Stimulated activated naive CD8-positive, alpha-beta T cell treated with anti-CD3 and anti-CD28 coated beads, Interleukin-15, amount 100 ng/mL, for 72 hours (primary cell): ENCODE results near the gene RDH5.
A peak's percentile ranks its signal among the peaks of the same experiment; 100 is the strongest.

ENCODE experiments used
- ATAC-seq: fragments of 150-1000 bp; cut with Tn5 transposase; 2 replicates; pipeline ENCODE4 v1.10.0; 2021; ENCODE audit warnings: mild to moderate bottlenecking, moderate library complexity
- DNase-seq, 2 donors: peaks; one replicate each; pipeline ENCODE4 v3.0.0; 2021 to 2022
- H3K27ac Mint-ChIP-seq, 2 donors: one replicate each; pipeline ENCODE4 v1.8.0; 2022; ENCODE audit warnings: mild to moderate bottlenecking in 2 of 2, mixed read lengths in 2 of 2, moderate library complexity in 2 of 2
- H3K27me3 Mint-ChIP-seq: one replicate; pipeline ENCODE4 v1.8.0; 2022; ENCODE audit warnings: mixed read lengths
- H3K4me1 Mint-ChIP-seq: one replicate; pipeline ENCODE4 v1.8.0; 2022; ENCODE audit warnings: mild to moderate bottlenecking, mixed read lengths
- H3K4me3 Mint-ChIP-seq, 2 donors: one replicate each; pipeline ENCODE4 v1.8.0; 2022; ENCODE audit warnings: mild to moderate bottlenecking in 2 of 2, mixed read lengths in 2 of 2, moderate library complexity in 1 of 2
- H3K9me3 Mint-ChIP-seq, 2 donors: one replicate each; pipeline ENCODE4 v1.8.0; 2022; ENCODE audit warnings: mixed read lengths in 2 of 2

RDH5 gene

DNA sequence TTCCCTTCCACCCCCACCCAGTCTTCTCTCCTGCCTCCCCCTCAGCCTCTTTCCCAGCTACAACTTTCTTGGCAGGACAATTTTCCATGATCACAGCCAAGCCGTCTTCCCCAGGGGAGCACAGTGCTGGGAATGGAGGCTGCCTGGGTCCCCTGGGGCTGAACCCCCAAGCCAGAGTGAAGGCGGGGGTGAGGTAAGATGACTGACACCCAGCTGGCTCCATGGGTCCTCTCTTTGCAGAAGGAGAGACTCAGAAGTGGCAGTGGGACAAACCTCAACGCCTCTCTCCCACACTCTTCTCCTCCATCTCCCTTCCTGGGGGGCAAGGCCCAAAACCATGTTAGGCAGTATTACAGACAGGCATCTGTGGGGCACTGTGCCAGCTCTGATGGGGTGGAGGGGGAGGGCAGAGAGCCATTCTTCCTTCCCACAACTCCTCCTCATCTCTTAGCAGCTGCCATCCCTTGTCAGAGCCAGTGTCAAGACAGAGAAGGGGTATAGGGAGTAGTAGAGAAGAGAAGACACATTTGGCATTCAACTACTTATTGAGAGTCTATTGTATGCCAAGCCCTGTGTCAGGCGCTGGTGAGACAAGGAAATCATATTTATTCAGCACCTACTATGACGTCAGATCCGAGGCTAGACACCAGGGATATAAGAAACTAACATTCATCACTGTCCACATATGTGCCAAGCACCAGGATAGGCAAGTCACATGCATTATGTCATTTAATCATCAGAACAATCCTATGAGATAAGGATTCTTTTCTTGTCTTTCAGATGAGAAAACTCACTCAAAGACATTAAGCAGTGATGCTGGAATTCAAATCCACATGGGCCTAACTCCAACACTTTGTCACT, 16.1 kb upstream of the RDH5 start:
- ATAC-seq = no peak
- Mint-ChIP-seq H3K4me1 (peaks cover 19% of the 10 kb centered on the region), H3K27me3 (peaks cover 25% of the 10 kb centered on the region), H3K27ac (no peak overlapping the region), H3K9me3 (no peaks in the 10 kb centered on the region), H3K4me3 (no peak overlapping the region)
- no peak for DNase-seq

DNA sequence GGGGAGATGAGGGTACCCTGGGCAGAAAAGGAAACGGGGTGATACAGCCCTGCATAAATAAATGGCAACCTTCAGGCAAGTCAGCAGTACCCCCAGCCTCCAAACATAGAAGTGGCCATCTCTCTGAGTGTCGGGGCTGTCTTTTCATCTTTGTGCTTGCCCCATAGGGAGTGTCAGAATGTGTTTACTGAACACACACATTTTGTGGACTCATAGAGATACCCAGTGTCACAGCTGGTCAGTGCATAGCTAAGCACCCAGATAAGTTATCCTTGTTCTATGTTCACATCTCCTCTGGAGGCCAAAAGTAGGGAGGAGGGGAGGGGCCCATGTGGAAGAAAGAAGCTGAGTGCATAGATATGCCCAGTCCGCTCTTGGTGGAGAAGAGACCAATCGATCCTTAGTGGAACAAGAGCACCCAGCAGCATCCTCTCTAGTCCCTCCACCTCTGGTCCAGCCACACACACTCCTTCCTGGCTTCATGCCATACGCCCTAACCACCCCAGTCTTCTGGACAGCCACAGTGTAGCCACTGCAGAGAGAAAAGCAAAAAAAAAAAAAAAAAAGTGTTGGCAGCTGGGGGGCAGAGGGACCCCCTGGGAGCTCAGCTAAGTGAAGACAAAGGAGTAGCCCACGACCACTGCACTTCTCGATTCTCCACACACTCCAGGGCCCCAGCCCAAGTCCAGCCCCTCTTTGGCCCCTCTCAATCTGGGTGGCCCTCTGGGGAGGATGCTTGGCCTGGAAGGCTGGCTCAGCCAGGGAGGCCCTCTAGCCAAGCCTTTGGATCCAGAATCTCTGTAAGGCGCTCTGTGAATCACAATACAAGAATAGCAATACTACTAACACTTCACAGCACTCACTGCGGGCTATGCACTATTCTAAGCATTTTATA, 15.1 kb upstream of the RDH5 start:
- no peak overlapping the region for H3K27ac Mint-ChIP-seq
- no peak overlapping the region for H3K4me3 Mint-ChIP-seq
- ATAC-seq = no peak
- H3K9me3 Mint-ChIP-seq = no peaks in the 10 kb centered on the region
- H3K4me1 Mint-ChIP-seq = peaks cover 19% of the 10 kb centered on the region
- no peak for DNase-seq
- H3K27me3 Mint-ChIP-seq = peaks cover 34% of the 10 kb centered on the region

DNA sequence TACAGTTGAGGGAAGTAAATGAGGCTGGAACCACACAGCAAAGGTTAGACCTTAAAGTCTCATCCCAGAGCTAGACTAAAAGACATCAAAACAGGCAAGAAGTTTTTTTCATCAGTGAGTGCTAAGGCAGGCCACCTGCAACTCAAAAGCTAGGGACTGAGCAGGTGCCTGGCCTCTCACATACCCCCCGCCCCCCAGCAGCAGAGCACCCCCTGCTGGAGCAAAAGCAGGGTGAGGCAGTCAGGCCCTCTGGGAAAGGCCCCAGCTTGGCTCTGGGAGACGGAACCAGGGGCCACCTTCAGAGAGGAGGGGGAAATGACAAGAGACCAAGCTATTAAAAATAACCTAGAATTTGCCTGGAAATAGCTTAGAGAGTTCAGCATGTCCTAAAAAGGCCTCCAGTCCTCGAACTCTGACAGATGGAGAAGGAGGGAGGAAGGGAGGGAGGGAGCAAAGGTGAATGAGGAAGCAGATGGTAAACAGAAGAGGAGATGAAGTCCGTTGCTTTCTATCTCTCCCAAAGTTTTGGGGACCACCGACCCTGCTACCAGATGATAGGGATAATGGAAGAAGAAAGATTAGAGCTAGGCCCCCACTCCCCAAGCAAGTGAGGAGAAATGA, 14.3 kb upstream of the RDH5 start:
- Mint-ChIP-seq H3K4me3 (peak overlapping the region in 1 of 2 donors; percentile 17), H3K27me3 (peaks cover 35% of the 10 kb centered on the region)
- peak; percentile 47 for ATAC-seq

DNA sequence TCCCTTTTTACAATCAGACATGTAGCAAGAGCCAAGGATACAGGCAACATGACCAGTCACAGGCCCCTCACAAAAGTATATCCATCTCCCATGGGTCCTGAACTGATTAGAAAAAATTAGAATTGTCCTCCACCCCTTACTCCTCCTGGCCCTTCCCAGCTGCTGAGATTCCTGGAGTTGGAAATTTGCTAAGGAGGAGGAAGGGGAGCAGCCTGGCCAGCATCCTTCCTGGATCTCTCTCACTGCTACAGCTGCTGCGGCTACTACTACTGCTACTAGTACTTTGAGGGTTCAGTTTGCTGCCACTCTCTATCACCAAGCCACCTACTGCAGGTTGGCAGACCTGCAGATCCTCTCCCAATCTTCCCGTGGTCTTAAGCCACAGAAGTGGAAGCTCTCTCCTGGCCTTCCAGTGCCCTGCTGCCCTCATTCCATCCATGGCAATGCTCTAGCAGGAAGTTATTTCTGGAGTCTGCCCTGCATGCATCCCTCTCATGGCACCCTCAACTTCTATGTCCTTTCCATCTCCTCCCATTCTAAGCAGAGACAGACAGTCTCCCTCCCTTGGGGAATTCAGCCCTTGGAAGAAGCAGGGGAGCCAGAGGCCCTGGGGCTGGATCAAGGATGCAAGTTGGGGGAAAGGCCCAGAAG, 13.5 kb upstream of the RDH5 start:
- Mint-ChIP-seq H3K27me3 (peaks cover 35% of the 10 kb centered on the region), H3K27ac (no peak overlapping the region), H3K4me1 (peaks cover 19% of the 10 kb centered on the region), H3K4me3 (peak overlapping the region; percentile 72 to 78), H3K9me3 (no peaks in the 10 kb centered on the region)
- ATAC-seq = no peak
- DNase-seq = no peak

More for the DNA sequence above, 14.3 kb upstream of the RDH5 start:
- H3K27ac Mint-ChIP-seq = no peak overlapping the region
- no peak for DNase-seq
- H3K4me1 Mint-ChIP-seq = peaks cover 19% of the 10 kb centered on the region
- no peaks in the 10 kb centered on the region for H3K9me3 Mint-ChIP-seq

DNA sequence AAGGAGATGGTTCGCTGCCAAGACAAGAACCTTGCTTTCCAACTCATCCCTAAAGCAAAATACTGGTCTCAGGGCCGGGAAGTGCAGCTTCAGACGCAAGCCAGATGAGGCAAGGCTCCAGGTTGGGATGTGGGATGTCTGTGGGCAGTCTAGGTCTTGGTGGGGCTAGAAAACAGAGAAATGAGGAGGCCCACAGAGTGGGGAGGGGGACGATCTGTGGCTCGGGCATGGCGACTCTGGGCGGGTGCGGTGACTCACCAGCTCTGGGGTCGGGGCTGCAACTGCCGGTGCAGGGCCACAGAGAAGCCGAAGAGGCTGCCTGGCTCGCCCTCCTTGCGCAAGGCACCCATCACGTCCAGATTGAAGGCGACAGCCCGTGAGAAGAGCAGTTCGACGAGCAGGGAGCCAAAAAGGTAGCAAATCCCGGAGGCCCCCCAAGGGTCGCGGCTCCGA, 12.9 kb upstream of the RDH5 start:
- H3K4me1 Mint-ChIP-seq = peaks cover 19% of the 10 kb centered on the region
- H3K27me3 Mint-ChIP-seq = peaks cover 35% of the 10 kb centered on the region
- DNase-seq (no peak), ATAC-seq (peak; percentile 46)
- H3K27ac Mint-ChIP-seq = no peak overlapping the region
- H3K4me3 Mint-ChIP-seq = peak overlapping the region; percentile 72 to 78
- no peaks in the 10 kb centered on the region for H3K9me3 Mint-ChIP-seq

DNA sequence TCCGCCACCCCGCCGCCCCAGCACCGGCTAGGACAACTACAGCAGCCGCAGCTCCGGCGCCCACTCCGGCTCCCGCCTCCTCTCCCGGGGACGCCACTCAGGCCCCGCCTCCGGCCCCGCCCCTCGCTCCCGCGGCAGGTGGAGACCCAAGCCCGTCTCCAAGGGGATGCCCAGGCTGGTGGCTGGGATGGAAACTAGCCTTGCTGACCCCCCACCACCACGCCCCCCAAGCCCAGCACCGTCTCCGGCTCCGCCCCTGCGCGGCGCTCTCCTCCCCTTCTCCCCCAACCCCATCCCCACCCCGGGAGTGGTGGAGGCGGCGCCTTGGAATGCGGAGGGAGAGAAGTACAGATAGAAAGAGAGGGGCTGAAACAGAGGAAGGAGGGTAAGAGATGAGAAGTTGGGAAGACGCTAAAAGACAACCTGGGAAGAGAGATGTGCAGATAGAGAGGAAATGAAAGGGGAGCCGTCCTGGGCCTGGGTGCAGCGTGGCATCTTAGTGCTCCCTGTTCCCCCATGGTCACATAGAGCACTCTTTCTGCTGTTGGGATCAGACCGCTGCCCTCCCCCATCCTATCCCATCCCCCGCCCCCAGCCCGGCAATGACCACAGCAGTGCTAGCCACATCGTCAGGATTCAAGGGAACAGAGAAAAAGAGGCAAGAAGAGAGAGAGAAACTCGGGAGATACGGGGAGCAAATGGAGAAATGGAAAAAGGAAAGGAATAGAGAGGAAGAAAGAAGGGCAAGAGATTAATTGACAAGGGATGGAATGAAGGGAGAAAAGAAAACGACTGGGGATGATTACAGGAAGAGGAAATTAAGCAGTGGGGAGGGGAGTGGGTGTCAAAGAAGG, 12.1 kb upstream of the RDH5 start, which contains the start of gene ITGA7:
Gene ITGA7 (minus strand): TSS at position 64 of the 854 bp plus-strand sequence. CDS start 222 bp downstream, outside the sequence.
- H3K4me1 Mint-ChIP-seq = peaks cover 19% of the 10 kb centered on the region
- DNase-seq (no peak), ATAC-seq (peak; percentile 74)
- H3K9me3 Mint-ChIP-seq = no peaks in the 10 kb centered on the region
- peaks cover 35% of the 10 kb centered on the region for H3K27me3 Mint-ChIP-seq
- peak within 1 kb of the TSS in 1 of 2 donors; percentile 19 for H3K27ac Mint-ChIP-seq
- H3K4me3 Mint-ChIP-seq = peak within 1 kb of the TSS; percentile 78 to 81

DNA sequence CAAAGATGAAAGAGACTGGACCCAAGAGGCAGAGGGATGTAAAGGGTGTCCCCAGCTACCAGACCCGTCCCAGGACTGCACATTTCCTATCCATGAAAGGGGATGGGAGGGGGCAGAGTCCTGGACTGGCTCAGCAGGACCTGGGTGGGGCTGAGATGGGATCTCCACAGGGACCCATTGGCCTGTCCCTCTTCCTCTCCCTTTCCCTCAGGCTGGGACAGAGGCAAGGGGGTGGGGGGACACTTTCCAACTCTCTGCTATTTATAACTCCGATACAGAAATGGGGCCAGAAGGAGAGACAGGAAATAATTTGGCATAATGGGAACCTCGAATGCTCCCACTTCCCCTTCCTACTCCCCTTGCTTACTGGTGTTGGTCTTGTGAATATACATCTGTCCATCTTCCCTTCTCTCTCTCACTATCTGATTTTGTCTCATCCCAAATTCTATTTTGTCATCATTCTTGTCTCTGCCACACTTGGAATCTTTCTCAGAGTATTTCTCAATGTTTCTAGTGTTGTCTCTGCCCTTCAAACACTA, 11.4 kb upstream of the RDH5 start:
- H3K4me1 Mint-ChIP-seq = peaks cover 19% of the 10 kb centered on the region
- peak overlapping the region in 1 of 2 donors; percentile 19 for H3K27ac Mint-ChIP-seq
- ATAC-seq (no peak), DNase-seq (no peak)
- H3K27me3 Mint-ChIP-seq = peaks cover 35% of the 10 kb centered on the region
- H3K9me3 Mint-ChIP-seq = no peaks in the 10 kb centered on the region
- peak overlapping the region; percentile 78 to 81 for H3K4me3 Mint-ChIP-seq

DNA sequence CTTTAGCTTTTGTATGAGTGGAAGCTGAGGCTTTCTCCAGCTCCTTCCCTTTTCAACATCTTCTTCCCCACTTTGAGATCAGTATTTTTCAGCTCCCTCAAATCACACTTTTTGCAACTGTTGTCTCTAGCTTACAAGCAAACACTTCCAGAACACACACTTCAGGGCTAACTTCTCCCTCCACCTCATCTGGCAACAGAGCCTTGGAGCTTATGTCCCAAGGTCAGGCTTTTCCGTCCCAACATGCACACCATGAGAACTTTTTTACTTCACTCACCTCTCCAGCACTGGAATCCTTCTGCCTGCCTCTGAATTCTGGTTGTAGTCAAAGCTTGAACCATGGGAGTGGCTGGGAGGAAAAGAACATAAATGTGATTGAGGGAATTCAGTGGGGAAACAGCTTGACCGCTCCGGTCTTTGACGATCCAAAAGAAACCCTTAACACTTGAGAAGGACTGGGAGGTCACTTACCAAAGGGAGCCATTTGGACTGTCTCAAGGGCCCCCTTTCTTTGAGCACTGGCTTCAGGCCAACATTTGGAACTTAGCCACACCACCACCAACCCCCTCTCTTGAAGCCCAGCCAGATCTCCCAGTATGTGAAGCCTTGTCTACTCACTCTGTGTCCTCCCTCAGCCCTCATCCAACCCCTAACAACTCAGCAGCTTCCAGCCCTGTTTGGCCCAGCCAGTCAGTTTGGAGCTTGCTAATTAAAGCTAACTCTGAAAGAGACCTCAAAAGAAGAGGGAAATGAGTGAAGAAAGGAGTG, 8.2 kb upstream of the RDH5 start:
- H3K4me3 Mint-ChIP-seq = no peak overlapping the region
- H3K27ac Mint-ChIP-seq = no peak overlapping the region
- H3K4me1 Mint-ChIP-seq = peaks cover 29% of the 10 kb centered on the region
- no peak for ATAC-seq
- H3K27me3 Mint-ChIP-seq = peaks cover 29% of the 10 kb centered on the region
- DNase-seq = no peak
- no peaks in the 10 kb centered on the region for H3K9me3 Mint-ChIP-seq

DNA sequence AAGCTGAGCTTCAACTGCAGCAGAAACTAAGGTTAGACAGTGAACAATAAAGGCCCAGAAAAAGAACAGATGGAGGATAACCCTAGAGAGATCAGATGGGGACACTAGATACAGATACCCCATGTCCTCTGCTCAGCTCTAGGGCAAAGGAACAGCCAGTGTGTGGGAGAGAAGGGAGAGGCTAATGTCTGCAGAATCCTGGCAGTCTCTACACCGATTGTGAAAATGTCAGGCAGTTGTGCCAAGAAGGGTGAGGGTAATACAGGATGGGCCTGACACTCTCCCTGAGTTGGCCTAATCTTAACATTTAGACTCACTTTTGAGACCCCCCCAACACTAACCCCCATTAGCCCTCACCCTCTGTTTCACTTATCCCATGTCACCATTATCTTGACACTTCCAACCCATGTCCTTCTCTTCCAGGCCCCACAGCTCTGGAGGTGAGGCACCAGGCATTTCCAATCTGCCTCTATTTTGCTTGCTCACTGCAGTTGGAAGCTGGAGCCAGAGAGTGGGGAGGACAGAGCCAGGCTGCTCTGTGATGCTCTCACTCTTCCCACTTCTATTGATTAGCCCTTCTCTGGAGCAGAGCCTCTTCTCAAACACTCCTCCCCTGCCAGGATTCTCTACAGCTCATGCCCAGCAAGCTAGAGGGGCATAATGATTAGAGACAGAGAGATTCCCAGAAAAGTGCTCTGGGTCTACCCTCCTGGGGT, 7.3 kb upstream of the RDH5 start:
- Mint-ChIP-seq H3K27ac (no peak overlapping the region), H3K9me3 (no peaks in the 10 kb centered on the region), H3K4me3 (no peak overlapping the region), H3K4me1 (peaks cover 33% of the 10 kb centered on the region), H3K27me3 (peaks cover 23% of the 10 kb centered on the region)
- ATAC-seq (no peak), DNase-seq (no peak)

DNA sequence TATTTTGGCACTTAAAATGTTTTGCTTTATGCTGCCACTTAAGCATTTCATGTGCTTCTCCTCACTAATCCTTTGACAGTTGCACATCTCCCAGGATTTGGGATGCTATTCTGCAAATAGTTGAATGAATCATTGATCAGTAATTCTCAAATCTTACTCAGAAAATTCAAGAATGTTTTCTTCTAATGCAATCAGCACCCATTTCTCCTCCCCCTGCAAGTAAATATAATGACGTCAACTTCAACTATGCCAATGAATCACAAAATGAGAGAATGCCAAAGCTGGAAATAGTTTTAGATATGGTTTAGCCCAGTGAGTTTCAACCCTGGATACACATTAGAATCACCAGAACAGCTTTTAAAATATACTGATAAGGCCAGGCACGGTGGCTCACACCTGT, 6.5 kb upstream of the RDH5 start:
- peaks cover 34% of the 10 kb centered on the region for H3K4me1 Mint-ChIP-seq
- H3K27me3 Mint-ChIP-seq = peaks cover 15% of the 10 kb centered on the region
- ATAC-seq (no peak), DNase-seq (no peak)
- H3K27ac Mint-ChIP-seq = no peak overlapping the region
- no peaks in the 10 kb centered on the region for H3K9me3 Mint-ChIP-seq
- H3K4me3 Mint-ChIP-seq = no peak overlapping the region

DNA sequence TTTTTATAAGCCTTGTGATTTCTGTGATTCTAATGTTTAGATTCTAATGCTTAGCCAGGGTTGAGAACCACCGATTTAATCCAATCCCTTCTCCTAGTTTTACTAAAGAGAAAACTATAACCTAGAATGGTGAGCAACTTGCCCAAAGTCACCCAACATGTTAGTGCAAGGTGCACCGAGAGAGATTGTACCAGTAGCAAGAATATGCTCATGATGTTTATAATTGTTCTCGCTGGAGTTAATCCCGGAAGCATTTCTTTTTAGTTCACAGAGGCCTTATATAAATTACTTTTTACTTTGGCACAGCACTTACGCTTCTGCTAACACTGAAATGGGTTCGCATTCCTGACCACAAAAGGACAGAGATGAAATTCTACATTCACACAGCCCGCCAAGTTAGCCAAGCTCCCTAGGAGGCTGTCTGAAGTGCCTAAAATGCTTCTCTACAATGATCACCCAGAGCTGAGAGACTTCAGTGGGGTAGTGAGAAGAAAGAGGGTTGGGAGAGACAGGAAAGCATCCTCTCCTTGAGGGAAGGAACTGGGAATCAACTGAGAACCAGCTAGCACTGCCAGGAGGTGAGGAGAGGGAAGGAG, 4.9 kb upstream of the RDH5 start:
- Mint-ChIP-seq H3K4me1 (peaks cover 36% of the 10 kb centered on the region), H3K9me3 (no peaks in the 10 kb centered on the region), H3K4me3 (peak overlapping the region; percentile 95 to 97), H3K27ac (peak overlapping the region; percentile 92 to 100), H3K27me3 (no peaks in the 10 kb centered on the region)
- ATAC-seq = no peak
- DNase-seq = no peak

DNA sequence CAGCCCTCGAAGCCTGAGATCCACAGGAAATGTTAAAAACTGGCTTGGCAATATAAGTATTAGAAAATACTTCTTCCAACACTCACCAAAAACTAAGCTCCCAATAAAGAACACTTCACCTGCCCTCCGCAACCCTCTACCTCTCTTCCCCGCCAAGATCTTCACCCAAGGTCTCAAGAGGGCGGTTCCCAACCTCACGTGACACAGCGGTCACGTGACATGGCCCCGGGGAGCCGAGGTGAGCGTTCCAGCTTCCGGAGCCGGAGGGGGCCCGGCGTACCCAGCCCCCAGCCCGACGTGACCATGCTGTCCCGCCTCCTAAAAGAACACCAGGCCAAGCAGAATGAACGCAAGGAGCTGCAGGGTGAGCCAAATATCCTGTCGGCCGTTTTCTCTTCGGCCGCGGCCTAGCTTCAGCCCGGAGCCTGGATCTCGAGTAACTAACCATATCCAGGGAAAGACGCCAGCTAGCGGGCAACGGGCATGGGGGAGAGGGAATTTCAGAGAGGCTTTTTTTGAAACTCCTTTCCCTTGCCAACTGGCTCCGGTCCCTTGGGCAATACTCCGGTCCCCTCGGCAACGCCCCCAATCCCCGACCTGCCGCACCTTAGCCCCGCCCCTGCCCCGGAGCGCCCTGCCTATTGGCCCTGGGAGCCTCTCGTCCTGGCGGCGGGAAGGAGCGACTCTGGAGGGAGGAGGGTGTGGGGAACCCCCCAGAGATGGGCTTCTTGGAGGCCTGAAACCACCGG, 4.2 kb upstream of the RDH5 start, which contains the start of gene BLOC1S1:
Gene BLOC1S1 (plus strand): TSS at position 214 of the 749 bp plus-strand sequence. CDS start 6 bp downstream, at position 220.
- ATAC-seq (peak; percentile 93), DNase-seq (peak; percentile 94 to 95)
- peaks cover 36% of the 10 kb centered on the region for H3K4me1 Mint-ChIP-seq

More for the DNA sequence above, 4.2 kb upstream of the RDH5 start, which contains the start of gene BLOC1S1:
- H3K9me3 Mint-ChIP-seq = no peaks in the 10 kb centered on the region
- no peaks in the 10 kb centered on the region for H3K27me3 Mint-ChIP-seq
- H3K4me3 Mint-ChIP-seq = peak within 1 kb of the TSS; percentile 95 to 97
- H3K27ac Mint-ChIP-seq = peak within 1 kb of the TSS; percentile 92 to 100
